ENCODE measurements around the gene PITPNM3. TPM values are rescaled to one million over a fixed set of nuclear protein-coding genes. Genes with fewer than 3 reads are reported as not detected.

PITPNM3 gene
- total RNA-seq, 1 donor from 2014 or later = 0.72 TPM

- Mint-ChIP-seq H3K4me3 (ENCODE audit: unreplicated experiment) (no peak overlapping the region), H3K4me1 (ENCODE audit: unreplicated experiment) (peaks cover 28% of the 10 kb centered on the region), H3K27me3 (ENCODE audit: unreplicated experiment) (peaks cover 13% of the 10 kb centered on the region), H3K27ac (ENCODE audit: unreplicated experiment) (no peak overlapping the region), H3K9me3 (ENCODE audit: unreplicated experiment) (no peaks in the 10 kb centered on the region), H3K36me3 (ENCODE audit: low read depth, unreplicated experiment) (peaks cover 11% of the 10 kb centered on the region)
- DNase-seq (ENCODE audit: low spot score) = no peak
- TF ChIP-seq CTCF (IDR thresholded peaks at IDR 0.05; ENCODE audit: unreplicated experiment) = no peak
These were observed 15.1 kb upstream of the PITPNM3 start for GRCh38 chr17:6571452-6571781.

GRCh38 chr17:6570731-6571451 lies 14.5 kb upstream of the PITPNM3 start:
- DNase-seq (ENCODE audit: low spot score) = no peak
- peaks cover 11% of the 10 kb centered on the region for H3K27me3 Mint-ChIP-seq (ENCODE audit: unreplicated experiment)
- H3K4me3 Mint-ChIP-seq (ENCODE audit: unreplicated experiment) = no peak overlapping the region
- peaks cover 23% of the 10 kb centered on the region for H3K4me1 Mint-ChIP-seq (ENCODE audit: unreplicated experiment)
- TF ChIP-seq CTCF (IDR thresholded peaks at IDR 0.05; ENCODE audit: unreplicated experiment) = no peak
- H3K36me3 Mint-ChIP-seq (ENCODE audit: low read depth, unreplicated experiment) = peaks cover 10% of the 10 kb centered on the region
- no peak overlapping the region for H3K27ac Mint-ChIP-seq (ENCODE audit: unreplicated experiment)
- H3K9me3 Mint-ChIP-seq (ENCODE audit: unreplicated experiment) = no peaks in the 10 kb centered on the region

DNA sequence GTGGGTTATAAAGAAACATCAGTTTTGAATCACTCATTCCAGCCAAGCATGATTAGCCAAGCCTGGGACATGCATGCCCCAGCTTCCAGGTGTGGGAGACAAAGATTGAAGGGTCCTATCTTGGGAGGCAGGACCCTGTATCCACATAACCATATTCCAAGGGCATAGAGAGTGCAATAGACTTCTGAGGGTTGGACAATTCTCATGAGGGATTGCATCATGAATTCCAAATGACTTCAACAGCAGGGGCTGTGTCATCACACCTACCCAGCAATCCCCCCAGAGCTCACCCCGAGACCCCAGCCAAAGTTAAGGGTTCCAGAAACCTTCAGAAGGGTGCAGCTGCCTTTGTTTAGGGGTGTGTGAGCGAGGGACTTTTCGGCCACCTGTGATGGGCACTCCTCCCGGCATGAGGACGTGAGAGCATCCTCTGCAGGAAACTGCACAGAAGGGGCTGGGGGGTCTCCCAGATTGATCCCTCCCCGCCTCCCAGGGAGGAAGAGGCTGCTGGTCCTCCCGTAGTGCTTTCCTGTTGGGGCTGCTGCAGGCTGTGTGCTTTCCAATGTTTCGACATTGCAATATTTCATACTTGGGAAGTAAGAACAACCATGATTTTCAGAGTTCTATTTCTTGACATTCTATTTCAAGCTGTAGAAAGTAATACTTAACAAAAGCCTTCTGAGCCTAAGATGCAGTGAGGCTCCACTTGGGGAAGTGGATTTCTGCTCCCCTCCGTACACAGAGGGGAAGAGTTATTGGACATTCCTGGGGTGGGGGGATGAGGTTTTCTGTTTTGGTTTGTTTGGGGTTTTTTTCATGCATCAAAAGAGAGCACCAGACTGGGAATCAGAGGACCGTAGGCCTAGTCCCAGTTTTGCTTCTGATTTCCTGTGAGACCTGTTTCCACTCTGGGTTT lies 13.3 kb upstream of the PITPNM3 start:
- Mint-ChIP-seq H3K36me3 (ENCODE audit: low read depth, unreplicated experiment) (peaks cover 4% of the 10 kb centered on the region), H3K27me3 (ENCODE audit: unreplicated experiment) (peaks cover 4% of the 10 kb centered on the region), H3K27ac (ENCODE audit: unreplicated experiment) (no peak overlapping the region), H3K9me3 (ENCODE audit: unreplicated experiment) (no peaks in the 10 kb centered on the region), H3K4me1 (ENCODE audit: unreplicated experiment) (peaks cover 12% of the 10 kb centered on the region), H3K4me3 (ENCODE audit: unreplicated experiment) (no peak overlapping the region)
- no peak for DNase-seq (ENCODE audit: low spot score)
- TF ChIP-seq CTCF (IDR thresholded peaks at IDR 0.05; ENCODE audit: unreplicated experiment) = no peak

DNA sequence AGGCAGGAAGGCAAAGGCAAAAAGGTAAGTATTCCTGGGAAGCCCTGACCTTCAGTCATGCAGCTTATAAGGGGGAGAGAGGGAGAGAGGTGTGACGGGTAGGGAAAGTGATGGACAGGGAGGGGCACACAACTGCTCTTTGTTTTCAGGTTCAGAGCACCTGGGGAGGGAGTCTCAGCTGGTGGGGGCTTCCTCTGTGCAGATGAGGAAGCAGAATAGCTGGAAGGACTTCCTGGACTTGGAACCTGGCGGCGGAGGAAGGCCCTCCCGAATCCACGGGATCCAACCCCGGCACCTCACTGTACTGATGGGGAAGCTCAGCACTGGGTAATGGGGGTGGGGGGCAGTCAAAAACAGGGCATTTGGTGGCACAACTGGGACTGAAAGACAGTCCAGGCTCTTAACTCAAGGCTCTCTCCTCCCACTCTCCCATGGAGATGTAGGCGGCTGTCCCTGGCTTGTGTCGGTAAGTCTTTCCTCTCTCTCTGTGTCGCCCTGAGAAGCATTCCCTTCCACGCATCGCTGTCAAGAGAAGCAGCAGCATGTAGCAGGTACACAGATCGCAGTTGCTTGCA lies 11.9 kb upstream of the PITPNM3 start:
- Mint-ChIP-seq H3K27ac (ENCODE audit: unreplicated experiment) (no peak overlapping the region), H3K27me3 (ENCODE audit: unreplicated experiment) (peaks cover 4% of the 10 kb centered on the region), H3K4me3 (ENCODE audit: unreplicated experiment) (no peak overlapping the region), H3K9me3 (ENCODE audit: unreplicated experiment) (no peaks in the 10 kb centered on the region), H3K4me1 (ENCODE audit: unreplicated experiment) (peaks cover 12% of the 10 kb centered on the region), H3K36me3 (ENCODE audit: low read depth, unreplicated experiment) (no peaks in the 10 kb centered on the region)
- DNase-seq (ENCODE audit: low spot score) = no peak
- TF ChIP-seq CTCF (IDR thresholded peaks at IDR 0.05; ENCODE audit: unreplicated experiment) = no peak

All from endothelial cell (in vitro differentiated cells).